Vagina (tissue), 2 donors: ENCODE results near the gene RAC3. TPM values are rescaled to one million over a fixed set of nuclear protein-coding genes. Genes with fewer than 3 reads are reported as not detected.
"Not testable (repeated sequence)": the region's sequence is repeated elsewhere in the genome, so short reads cannot be mapped to it uniquely, and the experiment has no call there.

ENCODE experiments used
- DNase-seq, 2 donors: peaks; one replicate each; pipeline ENCODE4 v3.0.0-alpha.2; 2017; ENCODE audit errors: extremely low spot score in 2 of 2
- H3K27ac ChIP-seq: fragments of 200-600 bp; sonication (generic); one replicate; pipeline ENCODE4 v1.5.1; 2019
- H3K27me3 ChIP-seq: fragments of 200-600 bp; sonication (generic); one replicate; pipeline ENCODE4 v1.5.1; 2019
- H3K36me3 ChIP-seq, 2 donors: fragments of 200-600 bp; sonication (generic); one replicate each; pipeline ENCODE4 v1.5.1; 2017 to 2019
- H3K4me1 ChIP-seq: fragments of 200-600 bp; sonication (generic); one replicate; pipeline ENCODE4 v1.5.1; 2019
- H3K4me3 ChIP-seq, 2 donors: fragments of 200-600 bp; sonication (generic); 1 replicate in 1 of 2; 2 replicates in 1 of 2; pipeline ENCODE4 v1.5.1; 2016 to 2019
- H3K9me3 ChIP-seq: fragments of 200-600 bp; sonication (generic); one replicate; pipeline ENCODE4 v1.5.1; 2019
- POLR2A ChIP-seq, 2 donors: fragments of 450-650 bp; IDR thresholded peaks; one replicate each; pipeline ENCODE4 v1.6.1; 2017; ENCODE audit warnings: antibody characterized with exemption in 2 of 2, mild to moderate bottlenecking in 2 of 2, moderate library complexity in 2 of 2
- POLR2AphosphoS5 ChIP-seq, 2 donors: sonication (generic); formaldehyde crosslinking; IDR thresholded peaks; one replicate each; pipeline ENCODE4 v1.9.0; 2017; ENCODE audit warnings: antibody characterized with exemption in 2 of 2, mild to moderate bottlenecking in 2 of 2, low read depth in 1 of 2; ENCODE audit not compliant: insufficient read depth in 1 of 2
- intact Hi-C: fragments of 100-400 bp; cut with DNase I; formaldehyde crosslinking; loops from one replicate; pipeline ENCODE4 v1.15.1; 2023
- total RNA-seq: library from RNA; depleted of rRNA; stranded (reverse); fragments of >200 nt; gene quantifications from one replicate; pipeline ENCODE4 v1.2.3, GENCODE V29; 2016
- TF ChIP-seq, protein P1 (sequence below), 3 experiments: fragments of 450-650 bp in 2 of 3; fragments of 200-600 bp in 1 of 3; sonication (generic) in 1 of 3; IDR thresholded peaks; one replicate each; pipeline ENCODE4 v1.5.1; 2017 to 2019; ENCODE audit warnings: antibody characterized with exemption in 3 of 3, mild to moderate bottlenecking in 2 of 3, moderate library complexity in 2 of 3

The RAC3 gene
- total RNA-seq, 1 donor from 2014 or later, result 12.8 TPM

DNA sequence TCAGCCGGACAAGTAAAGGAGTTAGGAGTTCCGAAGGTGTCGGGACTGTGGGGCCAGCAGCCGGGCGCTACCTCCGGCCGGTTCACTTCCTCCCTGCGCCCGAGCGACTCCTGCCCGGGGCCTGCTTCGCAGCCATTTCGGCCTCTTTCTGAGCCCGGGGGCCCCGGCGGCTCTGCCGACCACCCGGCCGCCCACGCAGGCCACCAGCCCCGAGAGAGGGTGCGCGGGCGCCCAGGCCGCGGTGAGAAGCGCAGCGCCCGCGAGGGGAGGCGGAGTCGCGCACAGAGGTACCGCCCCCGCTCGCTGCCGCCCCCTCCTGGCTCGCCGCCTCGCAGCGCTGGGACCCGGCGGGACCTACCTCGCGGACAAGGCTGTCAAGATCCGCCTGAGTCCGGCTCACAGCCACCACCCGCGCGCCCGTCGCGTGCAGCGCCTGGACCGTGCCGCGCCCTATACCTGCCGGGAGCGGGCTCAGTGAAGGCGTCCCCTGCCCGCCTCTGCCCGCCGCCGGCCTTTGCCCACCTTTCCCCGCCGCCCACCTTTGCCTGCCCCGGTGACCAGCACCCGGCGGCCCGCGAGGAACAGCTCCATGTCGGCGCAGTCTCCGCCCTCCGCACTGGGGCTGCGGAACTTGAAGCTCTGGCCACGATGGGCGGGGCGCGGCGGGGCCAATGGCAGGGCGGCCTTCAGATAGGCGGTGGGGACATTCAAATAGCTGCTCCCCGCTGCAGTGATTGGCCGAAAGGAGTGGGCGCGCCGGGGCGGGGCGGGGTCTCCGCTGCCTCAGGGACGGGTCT is 5.8 kb downstream of the RAC3 start, which contains the start of gene DCXR:
Gene DCXR (minus strand): TSS at position 606 of the 797 bp plus-strand sequence. CDS start 15 bp downstream, at position 591.
- DNase-seq, result peak in 1 of 2 donors; percentile 97
- peak in 1 of 2 donors; percentile 95 for TF ChIP-seq POLR2A (IDR thresholded peaks at IDR 0.05)
- TF ChIP-seq, protein P1, sequence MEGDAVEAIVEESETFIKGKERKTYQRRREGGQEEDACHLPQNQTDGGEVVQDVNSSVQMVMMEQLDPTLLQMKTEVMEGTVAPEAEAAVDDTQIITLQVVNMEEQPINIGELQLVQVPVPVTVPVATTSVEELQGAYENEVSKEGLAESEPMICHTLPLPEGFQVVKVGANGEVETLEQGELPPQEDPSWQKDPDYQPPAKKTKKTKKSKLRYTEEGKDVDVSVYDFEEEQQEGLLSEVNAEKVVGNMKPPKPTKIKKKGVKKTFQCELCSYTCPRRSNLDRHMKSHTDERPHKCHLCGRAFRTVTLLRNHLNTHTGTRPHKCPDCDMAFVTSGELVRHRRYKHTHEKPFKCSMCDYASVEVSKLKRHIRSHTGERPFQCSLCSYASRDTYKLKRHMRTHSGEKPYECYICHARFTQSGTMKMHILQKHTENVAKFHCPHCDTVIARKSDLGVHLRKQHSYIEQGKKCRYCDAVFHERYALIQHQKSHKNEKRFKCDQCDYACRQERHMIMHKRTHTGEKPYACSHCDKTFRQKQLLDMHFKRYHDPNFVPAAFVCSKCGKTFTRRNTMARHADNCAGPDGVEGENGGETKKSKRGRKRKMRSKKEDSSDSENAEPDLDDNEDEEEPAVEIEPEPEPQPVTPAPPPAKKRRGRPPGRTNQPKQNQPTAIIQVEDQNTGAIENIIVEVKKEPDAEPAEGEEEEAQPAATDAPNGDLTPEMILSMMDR (IDR thresholded peaks at IDR 0.05), result peak; percentile 13 to 64 (median 50)
- TF ChIP-seq POLR2AphosphoS5 (IDR thresholded peaks at IDR 0.05; ENCODE audit: insufficient read depth in 1 of 2, low read depth in 1 of 2), result peak; percentile 71 to 98
- peak within 1 kb of the TSS; percentile 87 for H3K27ac ChIP-seq
- no peaks in the 10 kb centered on the region for H3K27me3 ChIP-seq
- H3K9me3 ChIP-seq, result no peaks in the 10 kb centered on the region
- peak within 1 kb of the TSS; percentile 71 to 79 for H3K4me3 ChIP-seq
- H3K36me3 ChIP-seq, result no peaks in the 10 kb centered on the region
- H3K4me1 ChIP-seq, result peaks cover 19% of the 10 kb centered on the region
- intact Hi-C loops, result no loop called here

DNA sequence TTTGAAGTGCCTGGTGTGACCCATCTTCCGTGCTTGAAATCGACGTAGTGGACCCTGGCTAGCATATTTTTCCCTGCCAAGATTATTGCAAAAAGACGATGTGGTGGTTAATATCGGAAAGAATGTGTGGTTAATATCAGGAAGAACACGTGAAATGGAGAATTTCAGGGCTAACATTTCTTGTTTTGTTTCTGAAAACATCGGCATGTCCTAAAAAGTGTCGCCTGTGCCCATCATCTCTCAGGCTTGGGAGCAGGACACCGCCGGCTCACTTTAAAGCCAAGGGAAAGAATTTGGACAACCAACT is 6.4 kb downstream of the RAC3 start:
- Histone ChIP-seq H3K9me3 (no peaks in the 10 kb centered on the region), H3K36me3 (no peaks in the 10 kb centered on the region), H3K4me1 (peaks cover 16% of the 10 kb centered on the region), H3K27me3 (no peaks in the 10 kb centered on the region), H3K4me3 (peak overlapping the region; percentile 71 to 79), H3K27ac (peak overlapping the region; percentile 87)
- intact Hi-C loops, result no loop called here
- no peak for DNase-seq
- TF ChIP-seq POLR2A (IDR thresholded peaks at IDR 0.05) (no peak), POLR2AphosphoS5 (IDR thresholded peaks at IDR 0.05; ENCODE audit: insufficient read depth in 1 of 2, low read depth in 1 of 2) (no peak)
- TF ChIP-seq, protein P1 (IDR thresholded peaks at IDR 0.05), result no peak

DNA sequence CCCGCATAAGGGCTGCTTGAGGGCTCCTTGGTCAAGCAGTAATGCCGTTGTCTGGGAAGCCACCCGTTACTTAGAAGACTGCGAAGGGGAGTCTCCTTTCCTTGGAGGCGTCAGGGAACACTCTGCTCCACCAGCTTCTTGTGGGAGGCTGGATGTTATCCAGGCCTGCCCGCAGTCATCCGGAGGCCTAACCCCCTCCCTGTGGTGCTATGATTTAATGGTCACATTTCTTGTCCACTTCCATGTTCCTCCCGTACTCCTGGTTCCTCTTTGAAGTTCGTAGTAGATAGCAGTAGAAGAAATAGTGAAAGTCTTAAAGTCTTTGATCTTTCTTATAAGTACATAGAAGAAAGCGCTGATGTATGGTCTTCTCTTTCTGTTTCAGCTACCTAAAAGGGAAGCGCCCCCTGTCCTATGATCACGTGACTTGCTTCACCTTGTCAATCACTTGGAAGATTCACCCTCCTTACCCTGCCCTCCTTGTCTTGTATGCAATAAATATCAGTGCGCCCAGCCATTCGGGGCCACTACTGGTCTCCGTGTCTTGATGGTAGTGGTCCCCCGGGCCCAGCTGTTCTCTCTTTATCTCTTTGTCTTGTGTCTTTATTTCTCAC is 7.4 kb downstream of the RAC3 start:
- H3K9me3 ChIP-seq, H3K36me3 ChIP-seq, DNase-seq, H3K27me3 ChIP-seq, intact Hi-C loops, H3K27ac ChIP-seq, H3K4me3 ChIP-seq: not testable (repeated sequence)
- peaks cover 16% of the 10 kb centered on the region for H3K4me1 ChIP-seq

DNA sequence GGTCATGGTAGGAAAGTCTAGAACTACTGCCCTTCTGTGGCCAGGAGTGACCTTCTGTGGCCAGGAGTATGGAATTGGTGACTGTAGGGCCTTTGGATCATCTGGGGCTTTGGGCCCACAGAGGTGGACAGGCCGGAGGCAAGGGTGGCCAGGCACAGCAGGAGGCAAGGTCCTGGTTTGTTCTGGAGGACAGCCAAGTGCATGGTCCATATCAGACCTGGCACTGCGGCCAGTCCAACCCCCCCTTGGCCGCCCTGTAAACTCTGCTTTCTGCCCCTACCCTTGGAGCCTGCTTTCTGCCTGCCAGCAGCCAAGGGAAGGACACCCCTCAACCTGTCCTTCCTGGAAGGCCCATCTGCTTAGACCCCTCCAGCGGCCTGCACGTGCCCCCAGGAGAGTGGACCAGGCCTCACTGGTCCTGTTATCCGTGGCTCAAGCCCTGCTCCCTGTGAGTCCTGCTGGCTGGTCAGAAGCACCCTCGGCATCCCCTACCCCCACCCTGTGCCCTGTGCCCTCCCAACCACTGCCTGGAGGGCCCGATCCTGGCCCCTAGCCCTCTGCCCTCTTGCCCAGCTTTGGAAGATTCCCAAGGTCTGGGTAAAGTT is 8.3 kb downstream of the RAC3 start:
- TF ChIP-seq, protein P1 (IDR thresholded peaks at IDR 0.05), result no peak
- TF ChIP-seq POLR2AphosphoS5 (IDR thresholded peaks at IDR 0.05; ENCODE audit: insufficient read depth in 1 of 2, low read depth in 1 of 2) (no peak), POLR2A (IDR thresholded peaks at IDR 0.05) (no peak)
- H3K9me3 ChIP-seq, result no peaks in the 10 kb centered on the region
- no peaks in the 10 kb centered on the region for H3K36me3 ChIP-seq
- peaks cover 16% of the 10 kb centered on the region for H3K4me1 ChIP-seq
- no peak overlapping the region for H3K27ac ChIP-seq
- H3K4me3 ChIP-seq, result no peak overlapping the region
- H3K27me3 ChIP-seq, result no peaks in the 10 kb centered on the region
- intact Hi-C loops, result loop anchor here (10.0 kb wide), 1 partner anchor 285 kb away; no protein-coding TSS in a partner anchor
- no peak for DNase-seq

DNA sequence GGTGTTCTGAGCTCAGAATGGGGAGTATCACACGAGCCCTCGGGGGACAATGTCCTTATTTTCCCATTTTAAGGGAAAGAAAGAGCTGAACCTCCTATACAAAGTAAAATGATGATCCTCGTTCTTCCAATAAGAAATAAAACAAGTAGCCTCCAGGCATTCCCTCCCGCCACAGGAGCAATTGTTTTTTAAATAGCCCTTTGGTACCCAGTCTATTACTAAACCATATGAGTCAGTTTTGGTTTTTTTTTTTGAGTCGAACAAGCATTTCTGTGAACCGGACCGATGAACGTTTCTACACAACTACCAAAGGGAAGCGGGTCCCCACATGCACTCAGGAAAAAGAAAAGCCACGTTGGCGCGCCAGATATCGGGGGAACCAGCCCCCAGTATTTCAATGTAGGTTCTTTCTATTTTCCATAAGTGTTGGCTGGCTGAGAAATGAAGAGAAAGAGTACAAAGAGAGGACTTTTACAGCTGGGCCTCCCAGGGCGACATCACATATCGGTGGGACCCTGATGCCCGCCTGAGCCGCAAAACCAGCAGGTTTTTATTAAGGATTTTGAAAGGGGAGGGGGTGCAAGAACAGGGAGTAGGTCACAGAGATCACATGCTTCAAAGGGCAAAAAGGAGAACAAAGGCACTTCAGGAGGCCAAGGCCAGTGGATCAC is 9.8 kb downstream of the RAC3 start:
- Histone ChIP-seq H3K27ac (no peak overlapping the region), H3K9me3 (no peaks in the 10 kb centered on the region), H3K4me1 (peaks cover 7% of the 10 kb centered on the region), H3K36me3 (no peaks in the 10 kb centered on the region), H3K4me3 (no peak overlapping the region), H3K27me3 (no peaks in the 10 kb centered on the region)
- DNase-seq, result no peak
- intact Hi-C loops, result loop anchor here (10.0 kb wide), 1 partner anchor 284 kb away; no protein-coding TSS in a partner anchor
- TF ChIP-seq, protein P1 (IDR thresholded peaks at IDR 0.05), result no peak
- TF ChIP-seq POLR2A (IDR thresholded peaks at IDR 0.05) (no peak), POLR2AphosphoS5 (IDR thresholded peaks at IDR 0.05; ENCODE audit: insufficient read depth in 1 of 2, low read depth in 1 of 2) (no peak)
